Measurements from ENCODE around the gene FNTB. TPM values are rescaled to one million over a fixed set of nuclear protein-coding genes. Genes with fewer than 3 reads are reported as not detected.

The FNTB gene
- total RNA-seq, 1 donor from 2014 or later, result 19.9 TPM

DNA sequence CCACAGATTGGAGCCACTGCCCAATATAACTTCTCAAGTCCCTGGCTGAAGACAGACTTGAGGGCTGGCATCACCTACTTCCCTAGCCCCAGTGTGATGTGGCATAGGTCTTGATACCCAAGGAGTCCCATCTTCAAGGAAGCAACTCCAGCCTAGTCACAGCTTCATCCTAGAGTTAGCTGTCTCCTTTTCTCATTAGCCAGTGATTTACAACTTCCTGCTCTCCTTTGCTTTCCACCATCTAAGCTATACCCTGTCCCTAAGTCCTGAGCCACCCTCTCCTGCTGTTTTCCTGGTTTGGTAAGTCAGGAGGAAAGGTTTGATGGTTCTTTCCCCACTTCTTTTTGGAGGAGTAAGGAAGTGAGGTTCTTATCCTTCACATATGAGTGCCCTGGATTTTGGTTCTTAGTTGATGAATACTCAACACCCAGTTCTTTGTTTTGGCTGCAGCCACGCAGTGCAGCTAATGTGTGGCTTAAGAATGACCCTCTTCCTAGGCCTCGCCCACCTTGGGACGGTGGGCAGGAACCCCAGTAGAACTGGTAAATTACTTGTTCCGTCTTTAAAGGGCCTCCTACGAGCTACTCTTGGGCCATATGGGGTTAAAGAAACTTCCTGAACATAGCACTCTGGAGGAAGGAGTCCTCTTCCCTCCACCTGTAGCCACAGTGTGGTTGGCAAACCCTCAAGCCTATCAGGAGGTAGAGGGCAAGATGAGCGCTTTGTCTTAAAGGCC, 40.2 kb upstream of the FNTB start:
- no peaks in the 10 kb centered on the region for H3K9me3 ChIP-seq (ENCODE audit: insufficient read depth, low read depth, low read length)
- H2AFZ ChIP-seq (ENCODE audit: low read depth, low read length), result no peak overlapping the region
- FAIRE-seq (no peak), DNase-seq (ENCODE audit: low read depth) (no peak)
- Mint-ChIP-seq H3K4me1 (ENCODE audit: low read depth, unreplicated experiment) (no peaks in the 10 kb centered on the region), H3K36me3 (ENCODE audit: low read depth, unreplicated experiment) (peaks cover 37% of the 10 kb centered on the region), H3K4me3 (ENCODE audit: unreplicated experiment) (no peak overlapping the region), H3K27ac (ENCODE audit: unreplicated experiment) (no peak overlapping the region), H3K9me3 (ENCODE audit: unreplicated experiment) (no peaks in the 10 kb centered on the region), H3K27me3 (ENCODE audit: low read depth, unreplicated experiment) (no peaks in the 10 kb centered on the region)
- no peak overlapping the region for H3K27ac ChIP-seq (ENCODE audit: low read depth, low read length)
- no peaks in the 10 kb centered on the region for H3K79me2 ChIP-seq (ENCODE audit: insufficient read depth, low read length)
- H3K4me3 ChIP-seq (ENCODE audit: insufficient read depth, low read depth, low read length), result no peak overlapping the region
- no peak overlapping the region for H3K9ac ChIP-seq (ENCODE audit: low read length)
- H3K4me1 ChIP-seq (ENCODE audit: insufficient read depth, low read length), result no peaks in the 10 kb centered on the region
- H3K27me3 ChIP-seq (ENCODE audit: insufficient read depth, low read length), result no peaks in the 10 kb centered on the region
- TF ChIP-seq EZH2 (IDR thresholded peaks at IDR 0.05; ENCODE audit: insufficient read depth, low read length), result no peak
- TF ChIP-seq, protein P1, sequence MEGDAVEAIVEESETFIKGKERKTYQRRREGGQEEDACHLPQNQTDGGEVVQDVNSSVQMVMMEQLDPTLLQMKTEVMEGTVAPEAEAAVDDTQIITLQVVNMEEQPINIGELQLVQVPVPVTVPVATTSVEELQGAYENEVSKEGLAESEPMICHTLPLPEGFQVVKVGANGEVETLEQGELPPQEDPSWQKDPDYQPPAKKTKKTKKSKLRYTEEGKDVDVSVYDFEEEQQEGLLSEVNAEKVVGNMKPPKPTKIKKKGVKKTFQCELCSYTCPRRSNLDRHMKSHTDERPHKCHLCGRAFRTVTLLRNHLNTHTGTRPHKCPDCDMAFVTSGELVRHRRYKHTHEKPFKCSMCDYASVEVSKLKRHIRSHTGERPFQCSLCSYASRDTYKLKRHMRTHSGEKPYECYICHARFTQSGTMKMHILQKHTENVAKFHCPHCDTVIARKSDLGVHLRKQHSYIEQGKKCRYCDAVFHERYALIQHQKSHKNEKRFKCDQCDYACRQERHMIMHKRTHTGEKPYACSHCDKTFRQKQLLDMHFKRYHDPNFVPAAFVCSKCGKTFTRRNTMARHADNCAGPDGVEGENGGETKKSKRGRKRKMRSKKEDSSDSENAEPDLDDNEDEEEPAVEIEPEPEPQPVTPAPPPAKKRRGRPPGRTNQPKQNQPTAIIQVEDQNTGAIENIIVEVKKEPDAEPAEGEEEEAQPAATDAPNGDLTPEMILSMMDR (IDR thresholded peaks at IDR 0.05; ENCODE audit: insufficient read depth, low read depth, low read length), result no peak
- H4K20me1 ChIP-seq (ENCODE audit: insufficient read depth, low read length), result no peaks in the 10 kb centered on the region
- H3K4me2 ChIP-seq (ENCODE audit: low read length), result no peak overlapping the region
- H3K36me3 ChIP-seq (ENCODE audit: insufficient read depth, low read length), result no peaks in the 10 kb centered on the region

DNA sequence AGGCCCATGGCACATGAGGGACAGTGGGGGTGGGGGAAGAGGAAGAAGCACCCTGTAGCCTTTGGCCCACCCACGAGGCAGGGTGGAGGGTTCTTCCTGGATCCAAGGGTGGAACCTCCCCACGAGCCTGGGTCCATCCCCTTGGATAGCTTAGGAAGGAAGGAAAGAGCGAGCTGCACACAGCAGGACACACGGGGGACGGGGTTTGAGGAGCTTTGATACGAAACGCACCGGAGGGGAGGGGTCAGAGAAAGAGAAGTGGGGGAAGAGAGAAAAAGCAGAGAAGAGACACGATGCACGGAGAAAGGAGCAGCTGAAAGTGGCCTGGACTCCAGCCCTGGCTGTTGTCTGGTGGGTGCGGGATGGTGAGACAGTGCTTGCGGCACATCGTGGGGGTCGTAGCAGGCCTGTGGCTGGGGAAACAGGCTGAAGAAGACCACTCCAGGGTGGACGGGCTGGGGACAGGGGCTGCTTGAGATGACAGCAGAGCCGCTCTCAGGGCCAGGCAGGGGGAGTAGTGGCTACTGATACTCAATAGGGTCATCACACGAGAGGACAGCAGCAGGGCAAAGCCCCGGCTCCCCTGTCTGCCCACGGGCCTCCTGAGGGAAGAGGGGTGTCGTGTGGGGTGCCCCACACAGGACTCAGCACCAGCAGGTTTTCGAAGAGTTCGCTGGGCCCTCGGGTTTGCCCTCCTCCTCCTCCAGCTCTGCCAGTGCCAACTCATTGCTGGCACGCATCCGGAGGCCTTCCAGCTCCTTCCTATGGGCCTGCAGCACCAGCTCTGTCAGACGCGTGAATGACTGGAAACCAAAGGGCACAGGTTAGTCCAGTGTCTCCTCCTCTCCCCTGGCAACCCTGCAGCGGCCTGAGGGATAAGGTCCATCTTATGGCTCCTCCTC, 38.7 kb upstream of the FNTB start:
- Histone ChIP-seq H3K4me3 (ENCODE audit: insufficient read depth, low read depth, low read length) (no peak overlapping the region), H3K9ac (ENCODE audit: low read length) (no peak overlapping the region), H3K4me2 (ENCODE audit: low read length) (no peak overlapping the region), H2AFZ (ENCODE audit: low read depth, low read length) (no peak overlapping the region), H3K36me3 (ENCODE audit: insufficient read depth, low read length) (no peaks in the 10 kb centered on the region), H3K79me2 (ENCODE audit: insufficient read depth, low read length) (no peaks in the 10 kb centered on the region), H3K4me1 (ENCODE audit: insufficient read depth, low read length) (no peaks in the 10 kb centered on the region), H3K9me3 (ENCODE audit: insufficient read depth, low read depth, low read length) (no peaks in the 10 kb centered on the region), H4K20me1 (ENCODE audit: insufficient read depth, low read length) (peaks cover 3% of the 10 kb centered on the region), H3K27me3 (ENCODE audit: insufficient read depth, low read length) (no peaks in the 10 kb centered on the region), H3K27ac (ENCODE audit: low read depth, low read length) (no peak overlapping the region)
- TF ChIP-seq, protein P1 (IDR thresholded peaks at IDR 0.05; ENCODE audit: insufficient read depth, low read depth, low read length), result no peak
- TF ChIP-seq EZH2 (IDR thresholded peaks at IDR 0.05; ENCODE audit: insufficient read depth, low read length), result no peak
- peaks cover 41% of the 10 kb centered on the region for H3K36me3 Mint-ChIP-seq (ENCODE audit: low read depth, unreplicated experiment)
- H3K9me3 Mint-ChIP-seq (ENCODE audit: unreplicated experiment), result no peaks in the 10 kb centered on the region
- FAIRE-seq (no peak), DNase-seq (ENCODE audit: low read depth) (no peak)
- H3K27me3 Mint-ChIP-seq (ENCODE audit: low read depth, unreplicated experiment), result no peaks in the 10 kb centered on the region
- no peak overlapping the region for H3K27ac Mint-ChIP-seq (ENCODE audit: unreplicated experiment)
- no peaks in the 10 kb centered on the region for H3K4me1 Mint-ChIP-seq (ENCODE audit: low read depth, unreplicated experiment)
- H3K4me3 Mint-ChIP-seq (ENCODE audit: unreplicated experiment), result no peak overlapping the region

All from astrocyte (in vitro differentiated cells and primary cell).